GM19351 (cell line): ENCODE data around the gene TMEM18.

Experiments used
- ATAC-seq: cut with Tn5 transposase; IDR thresholded peaks from one replicate; pipeline ENCODE4 v1.9.1; 2021; ENCODE audit warnings: mild to moderate bottlenecking, moderate library complexity; ENCODE audit not compliant: unreplicated experiment

TMEM18 gene

GRCh38 chr2:636641-637405 lies 40.4 kb downstream of the TMEM18 start:
- ATAC-seq = no peak

GRCh38 chr2:635687-636621 lies 41.3 kb downstream of the TMEM18 start:
- ATAC-seq = no peak

- ATAC-seq = no peak
Measured at GRCh38 chr2:634636-635388, 42.4 kb downstream of the TMEM18 start.

DNA sequence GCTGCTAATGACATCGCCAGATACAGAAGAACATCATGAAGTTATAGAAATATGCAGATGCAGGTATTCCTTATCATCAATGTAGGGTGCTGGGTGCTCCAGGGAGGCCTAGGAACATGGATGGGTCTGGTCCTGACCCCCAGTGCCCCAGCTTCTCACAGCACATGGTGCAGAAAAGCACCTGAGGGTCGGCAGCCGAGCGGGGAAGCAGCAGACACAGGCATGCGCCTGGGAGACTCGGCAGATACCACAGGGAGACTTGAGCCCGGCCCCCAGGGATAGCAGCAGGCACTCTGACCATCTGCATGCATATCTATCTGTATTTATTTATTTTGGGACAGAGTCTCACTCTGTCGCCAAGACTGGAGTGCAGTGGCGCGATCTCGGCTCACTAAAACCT lies 43.2 kb downstream of the TMEM18 start:
- ATAC-seq = no peak

GRCh38 chr2:633371-633770 lies 43.8 kb downstream of the TMEM18 start:
- no peak for ATAC-seq

DNA sequence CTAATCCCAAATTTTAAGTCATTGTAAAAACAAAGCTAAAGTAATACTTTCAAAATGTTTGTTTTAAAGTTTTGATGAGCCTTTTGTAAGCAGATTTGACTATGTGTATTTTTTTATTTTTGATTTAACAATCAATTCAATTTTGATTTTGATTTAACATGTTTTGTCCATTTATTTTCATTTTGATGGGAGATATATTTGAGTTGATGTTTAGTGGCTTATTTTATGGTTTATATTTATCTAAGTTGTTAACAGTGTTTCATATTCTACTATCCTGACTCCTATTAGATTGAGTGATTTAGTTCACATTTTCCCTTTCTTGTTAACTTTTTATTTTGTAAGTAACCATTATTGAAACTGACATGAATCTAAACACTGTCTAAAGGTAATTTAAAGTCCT lies 44.7 kb downstream of the TMEM18 start:
- ATAC-seq = no peak

DNA sequence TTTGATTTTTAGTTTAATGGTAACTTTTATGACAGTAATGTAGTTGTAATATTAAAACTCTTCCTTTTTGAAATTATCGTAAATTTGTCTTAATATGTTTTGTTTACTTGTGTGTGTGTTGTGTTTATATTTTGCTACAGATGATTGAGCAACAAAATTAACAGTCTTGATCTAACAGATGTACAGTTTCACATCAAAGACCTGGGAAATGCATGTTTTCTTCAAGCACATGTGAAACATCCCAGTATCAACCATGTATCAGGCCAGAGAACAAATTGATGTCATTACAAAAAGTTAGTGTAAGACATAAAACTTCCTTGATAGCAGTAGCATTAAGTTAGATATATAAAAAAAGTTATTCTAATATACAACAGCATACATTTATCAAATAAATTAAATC lies 45.5 kb downstream of the TMEM18 start:
- no peak for ATAC-seq

DNA sequence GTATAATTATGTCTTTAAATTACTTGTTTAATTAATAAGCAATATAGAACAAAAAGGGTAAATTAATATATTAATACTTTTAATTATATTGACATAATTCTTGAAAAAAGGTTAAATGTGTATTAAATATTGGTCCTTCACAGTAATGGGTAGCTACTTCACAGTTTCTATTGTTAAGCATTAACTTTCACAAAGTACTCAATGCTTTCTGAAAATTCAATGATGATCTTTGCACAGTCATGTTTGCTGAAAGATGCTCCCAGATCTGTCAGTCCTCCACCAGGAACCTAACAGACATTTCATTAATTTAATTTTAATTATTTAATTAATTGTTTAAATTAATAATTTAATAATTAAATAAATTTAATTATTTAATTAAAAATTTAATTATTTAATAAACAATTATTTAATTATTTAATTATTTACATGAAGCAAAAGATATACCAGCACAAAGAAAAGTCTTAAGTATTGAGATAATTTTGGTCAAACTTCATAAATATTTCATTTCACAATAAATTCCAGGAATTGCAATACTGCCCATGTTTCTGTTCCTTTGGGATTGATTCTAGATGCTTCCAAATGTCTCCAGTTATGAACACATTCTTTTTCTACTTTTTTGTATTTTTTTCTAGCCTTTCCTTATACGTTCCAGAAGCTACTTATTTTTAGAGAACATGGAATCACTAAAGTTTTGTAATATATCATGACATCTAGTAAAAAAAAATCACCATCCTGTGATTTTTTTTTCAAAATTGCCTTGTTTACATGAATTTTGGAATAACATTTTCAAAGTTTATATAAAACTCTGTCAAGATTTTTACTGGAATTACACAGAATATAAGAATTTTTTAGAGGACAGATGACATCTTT lies 46.5 kb downstream of the TMEM18 start:
- no peak for ATAC-seq

- ATAC-seq = no peak
Measured at GRCh38 chr2:629961-630360, 47.2 kb downstream of the TMEM18 start.

- no peak for ATAC-seq
Measured at GRCh38 chr2:628651-629050, 48.6 kb downstream of the TMEM18 start.

GRCh38 chr2:627926-628560 lies 49.2 kb downstream of the TMEM18 start:
- no peak for ATAC-seq

DNA sequence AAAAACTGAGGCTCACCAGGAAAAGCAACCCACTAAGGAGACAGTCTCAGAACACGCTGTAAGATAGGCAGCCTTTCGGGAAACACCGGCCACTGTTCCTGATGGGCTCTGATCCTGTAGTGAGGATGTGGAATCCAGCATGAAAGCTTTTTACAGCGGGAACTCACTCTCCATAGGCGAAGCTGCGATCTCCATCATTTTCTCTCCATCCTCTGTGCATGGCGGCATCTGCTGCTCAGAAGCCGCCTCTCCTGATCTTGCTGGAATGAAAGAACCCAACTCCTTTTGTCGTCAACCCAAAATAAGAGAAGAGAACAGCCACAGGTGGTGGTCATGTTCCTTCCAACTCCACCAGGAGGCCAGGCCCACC lies 49.9 kb downstream of the TMEM18 start:
- no peak for ATAC-seq

DNA sequence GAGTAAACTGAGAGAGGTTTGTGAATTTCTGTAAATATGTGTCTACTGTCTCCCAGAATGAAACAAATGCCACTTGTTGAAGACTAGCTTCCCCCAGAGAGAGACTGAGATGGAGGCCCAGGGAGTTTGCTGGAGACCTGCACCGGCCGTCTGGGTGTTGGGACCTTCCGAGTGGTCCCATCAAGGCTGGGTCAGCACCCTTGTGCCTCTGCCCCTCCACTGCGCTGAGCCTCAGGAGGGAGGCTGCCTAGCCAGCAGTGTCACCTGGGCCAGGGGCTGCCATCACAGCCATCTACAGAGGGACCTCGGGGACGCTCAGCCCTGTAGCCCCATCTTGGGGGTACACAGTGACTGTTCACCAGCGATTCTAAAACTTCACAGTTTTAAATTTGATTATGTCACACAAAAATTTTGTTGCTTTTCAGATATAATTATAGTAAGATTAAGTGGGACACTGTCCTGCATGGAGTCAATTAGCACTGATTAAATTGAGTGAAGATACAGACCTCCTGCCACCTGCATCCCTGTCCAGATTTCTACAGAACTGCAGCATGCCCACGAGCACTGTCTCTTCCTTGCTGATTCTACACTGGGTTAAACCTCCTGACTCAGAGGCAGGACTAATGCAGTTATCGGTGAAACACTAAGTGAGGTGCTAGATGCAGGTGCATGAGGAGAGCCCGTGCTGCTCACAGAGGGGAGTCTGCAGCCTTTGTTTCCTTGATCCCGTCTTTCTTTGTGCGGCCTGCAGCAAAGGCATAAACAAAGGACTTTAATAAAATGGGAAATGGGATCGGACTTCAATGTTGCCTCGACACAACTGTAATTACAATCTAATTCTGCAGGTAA lies 50.5 kb downstream of the TMEM18 start:
- no peak for ATAC-seq

- ATAC-seq = no peak
Measured at GRCh38 chr2:625415-626333, 51.5 kb downstream of the TMEM18 start.

DNA sequence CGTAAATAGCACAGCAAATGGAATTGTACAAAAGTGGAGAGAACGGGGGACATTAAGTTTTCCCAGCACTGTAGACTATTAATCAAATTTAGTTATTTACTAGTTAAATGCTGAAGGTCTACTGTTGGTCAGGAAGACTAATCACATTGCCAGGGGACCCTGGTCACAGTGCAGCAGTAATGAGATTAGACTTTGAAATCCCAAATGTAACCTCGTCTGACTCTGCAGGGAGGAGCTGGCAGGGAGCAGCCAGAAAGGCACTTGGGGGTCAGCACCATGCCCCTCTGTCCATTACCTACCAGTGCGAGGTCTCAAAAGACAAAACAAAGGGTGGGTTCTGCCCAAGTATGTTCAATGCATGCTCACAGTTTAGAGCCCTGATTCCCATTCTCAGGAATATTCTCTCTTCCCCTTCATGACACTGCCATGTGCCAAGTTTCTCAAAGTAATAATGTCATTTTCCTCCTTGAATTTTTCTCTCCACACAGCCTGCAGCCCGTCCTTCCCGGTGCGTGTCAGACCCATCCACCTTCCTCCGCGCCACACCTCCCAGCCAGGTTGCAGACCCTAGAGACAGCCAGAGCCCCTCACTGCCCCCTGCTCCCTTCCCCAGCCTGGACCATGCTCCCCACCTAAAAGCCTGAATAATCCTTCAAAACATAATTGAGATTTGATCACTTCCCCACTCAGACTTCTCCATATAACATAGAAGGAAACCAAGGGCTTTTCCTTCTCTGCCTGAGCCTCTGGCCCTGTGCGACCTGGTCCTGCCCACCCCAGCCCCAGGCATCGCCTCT lies 52.5 kb downstream of the TMEM18 start:
- no peak for ATAC-seq

DNA sequence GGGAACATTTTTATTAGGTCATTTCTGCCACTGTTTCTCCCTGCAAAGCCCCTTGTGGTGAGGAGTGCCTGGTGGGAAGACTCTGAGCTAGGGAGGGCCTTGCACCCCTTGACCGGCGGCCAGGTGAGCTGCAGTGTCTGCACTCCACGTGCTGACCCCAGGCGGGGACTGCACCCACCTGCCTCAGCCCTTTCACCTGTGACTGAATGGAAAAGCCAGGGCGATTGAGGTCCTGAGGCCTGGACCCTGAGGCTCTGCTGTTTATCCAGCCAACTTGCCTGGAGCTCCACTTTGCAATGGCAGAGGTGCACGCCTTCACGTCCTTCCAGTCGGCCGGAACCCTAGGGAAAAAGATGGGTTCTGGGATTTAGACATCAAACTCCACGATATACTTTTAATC lies 53.1 kb downstream of the TMEM18 start:
- ATAC-seq = no peak
